HG03442 (cell line): Measurements from ENCODE around the gene ZC3H13.
A peak's percentile ranks its signal among the peaks of the same experiment; 100 is the strongest.

Experiments used
- ATAC-seq: cut with Tn5 transposase; IDR thresholded peaks from one replicate; pipeline ENCODE4 v1.9.1; 2021; ENCODE audit warnings: mild to moderate bottlenecking, moderate library complexity; ENCODE audit not compliant: unreplicated experiment

Gene ZC3H13, protein sequence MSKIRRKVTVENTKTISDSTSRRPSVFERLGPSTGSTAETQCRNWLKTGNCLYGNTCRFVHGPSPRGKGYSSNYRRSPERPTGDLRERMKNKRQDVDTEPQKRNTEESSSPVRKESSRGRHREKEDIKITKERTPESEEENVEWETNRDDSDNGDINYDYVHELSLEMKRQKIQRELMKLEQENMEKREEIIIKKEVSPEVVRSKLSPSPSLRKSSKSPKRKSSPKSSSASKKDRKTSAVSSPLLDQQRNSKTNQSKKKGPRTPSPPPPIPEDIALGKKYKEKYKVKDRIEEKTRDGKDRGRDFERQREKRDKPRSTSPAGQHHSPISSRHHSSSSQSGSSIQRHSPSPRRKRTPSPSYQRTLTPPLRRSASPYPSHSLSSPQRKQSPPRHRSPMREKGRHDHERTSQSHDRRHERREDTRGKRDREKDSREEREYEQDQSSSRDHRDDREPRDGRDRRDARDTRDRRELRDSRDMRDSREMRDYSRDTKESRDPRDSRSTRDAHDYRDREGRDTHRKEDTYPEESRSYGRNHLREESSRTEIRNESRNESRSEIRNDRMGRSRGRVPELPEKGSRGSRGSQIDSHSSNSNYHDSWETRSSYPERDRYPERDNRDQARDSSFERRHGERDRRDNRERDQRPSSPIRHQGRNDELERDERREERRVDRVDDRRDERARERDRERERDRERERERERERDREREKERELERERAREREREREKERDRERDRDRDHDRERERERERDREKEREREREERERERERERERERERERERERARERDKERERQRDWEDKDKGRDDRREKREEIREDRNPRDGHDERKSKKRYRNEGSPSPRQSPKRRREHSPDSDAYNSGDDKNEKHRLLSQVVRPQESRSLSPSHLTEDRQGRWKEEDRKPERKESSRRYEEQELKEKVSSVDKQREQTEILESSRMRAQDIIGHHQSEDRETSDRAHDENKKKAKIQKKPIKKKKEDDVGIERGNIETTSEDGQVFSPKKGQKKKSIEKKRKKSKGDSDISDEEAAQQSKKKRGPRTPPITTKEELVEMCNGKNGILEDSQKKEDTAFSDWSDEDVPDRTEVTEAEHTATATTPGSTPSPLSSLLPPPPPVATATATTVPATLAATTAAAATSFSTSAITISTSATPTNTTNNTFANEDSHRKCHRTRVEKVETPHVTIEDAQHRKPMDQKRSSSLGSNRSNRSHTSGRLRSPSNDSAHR (N-terminal part only)

DNA sequence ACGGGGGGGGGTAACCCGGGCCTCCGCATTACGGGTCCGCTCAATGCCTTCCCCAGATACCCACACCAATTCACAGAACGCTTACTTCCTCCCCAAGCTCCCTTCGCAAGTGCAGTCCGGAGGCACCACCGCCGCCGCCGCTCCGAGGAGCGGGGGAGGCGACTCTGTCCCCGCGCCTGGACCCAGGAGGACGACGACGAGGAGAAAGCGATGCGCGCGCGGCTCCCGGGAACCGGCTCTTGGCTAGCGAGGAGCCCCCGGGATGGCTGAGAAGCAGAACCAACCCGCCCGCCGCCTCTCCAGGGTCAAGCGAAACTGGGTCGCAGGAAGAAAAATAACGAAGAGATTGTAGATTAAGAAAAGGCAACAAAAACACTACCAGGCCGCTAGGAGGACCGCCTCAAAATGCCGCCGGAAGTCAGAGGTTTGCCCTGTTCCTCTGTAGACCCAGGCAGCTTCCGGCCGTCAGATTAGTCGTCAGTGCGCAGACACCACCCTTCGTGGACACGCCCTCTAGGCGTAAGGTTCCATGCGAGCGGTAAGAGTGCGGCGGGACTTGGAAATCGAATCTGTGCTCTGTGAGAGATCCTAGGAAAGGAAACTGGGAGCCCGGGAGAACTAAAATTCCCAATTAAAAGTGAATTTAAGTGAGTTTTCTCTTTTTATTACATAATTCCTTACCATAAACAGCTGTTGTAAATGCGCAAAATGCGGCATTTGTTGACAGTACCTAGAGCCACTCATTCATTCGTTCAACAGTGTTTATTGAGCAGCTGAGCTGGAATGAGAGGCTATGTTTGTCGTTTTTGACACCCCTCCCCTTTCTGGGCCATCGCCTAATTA is at the start of gene ZC3H13:
Gene ZC3H13 (minus strand): TSS at position 428 of the 843 bp plus-strand sequence. CDS start 7,239 bp downstream, outside the sequence.
- peak; percentile 99 for ATAC-seq

DNA sequence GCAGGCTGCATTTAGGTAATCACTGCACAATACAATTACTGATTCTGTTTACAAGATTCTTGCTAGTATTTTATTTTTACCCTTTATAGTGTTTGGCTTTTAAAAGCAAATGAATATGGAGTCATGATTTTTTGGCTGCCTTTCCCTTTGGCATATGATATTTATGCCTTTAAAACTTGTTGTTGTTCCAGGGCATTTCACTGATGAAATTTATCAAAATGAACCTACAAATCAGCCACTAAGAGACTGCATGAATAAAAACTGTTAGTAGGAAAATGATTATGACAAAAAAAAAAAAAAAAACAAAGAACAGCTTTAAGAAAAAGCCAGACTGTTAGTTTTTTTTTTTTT is 49.7 kb upstream of the ZC3H13 start:
- no peak for ATAC-seq

DNA sequence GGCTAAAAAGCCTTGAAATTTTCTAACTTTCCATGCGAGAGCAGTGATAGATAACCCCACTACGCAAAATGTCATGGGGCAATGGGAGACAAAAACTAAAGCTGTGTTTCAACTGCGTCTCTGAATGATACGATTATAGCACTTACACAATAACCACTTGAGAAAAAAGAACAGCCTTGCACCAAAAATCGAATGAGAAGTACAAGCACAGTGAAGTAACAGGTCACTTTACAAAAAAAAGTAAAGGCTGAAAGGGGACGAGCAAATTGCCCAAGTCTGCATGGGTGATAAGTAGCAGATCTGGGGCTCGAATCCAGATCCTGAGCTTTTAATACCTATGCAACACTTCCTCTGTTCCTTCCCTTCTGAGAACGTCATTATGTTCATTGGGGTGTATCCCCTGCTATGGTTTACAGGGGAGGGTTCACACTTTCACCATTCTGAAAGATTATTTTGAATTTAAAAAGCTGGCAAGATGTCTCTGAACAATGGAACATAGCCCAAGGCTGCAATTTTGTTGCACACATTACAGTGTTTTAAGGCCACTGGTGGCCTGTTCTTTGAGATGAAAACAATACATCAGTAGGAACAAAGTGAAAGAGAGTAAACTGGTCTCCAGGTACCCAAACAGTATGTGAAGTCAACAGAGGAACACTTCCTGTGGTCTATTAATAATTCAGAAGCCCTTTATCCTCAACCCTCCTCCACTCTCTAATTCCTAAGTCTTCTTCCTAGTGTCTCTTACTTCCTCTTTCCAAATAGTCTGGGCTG is 49.1 kb upstream of the ZC3H13 start:
- peak; percentile 41 for ATAC-seq

DNA sequence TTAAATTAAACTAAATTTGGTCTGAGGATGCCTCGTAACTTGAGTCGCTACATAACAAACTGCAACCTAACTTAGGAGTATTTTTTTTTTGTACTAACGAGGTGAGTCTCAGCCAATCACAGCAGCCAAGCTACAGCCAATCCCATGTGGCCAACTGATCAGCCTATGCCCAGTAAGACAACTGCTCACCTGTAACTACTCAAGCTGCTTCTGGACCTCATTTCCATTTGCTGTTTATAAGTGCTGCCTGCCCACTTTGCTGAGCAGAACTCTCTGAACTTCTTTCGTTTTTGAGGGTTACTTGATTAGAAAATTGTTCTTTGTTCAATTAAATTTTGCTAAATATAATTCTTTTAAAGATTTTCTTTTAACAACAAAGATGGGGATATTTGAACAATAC is 48.5 kb upstream of the ZC3H13 start:
- ATAC-seq: no peak

DNA sequence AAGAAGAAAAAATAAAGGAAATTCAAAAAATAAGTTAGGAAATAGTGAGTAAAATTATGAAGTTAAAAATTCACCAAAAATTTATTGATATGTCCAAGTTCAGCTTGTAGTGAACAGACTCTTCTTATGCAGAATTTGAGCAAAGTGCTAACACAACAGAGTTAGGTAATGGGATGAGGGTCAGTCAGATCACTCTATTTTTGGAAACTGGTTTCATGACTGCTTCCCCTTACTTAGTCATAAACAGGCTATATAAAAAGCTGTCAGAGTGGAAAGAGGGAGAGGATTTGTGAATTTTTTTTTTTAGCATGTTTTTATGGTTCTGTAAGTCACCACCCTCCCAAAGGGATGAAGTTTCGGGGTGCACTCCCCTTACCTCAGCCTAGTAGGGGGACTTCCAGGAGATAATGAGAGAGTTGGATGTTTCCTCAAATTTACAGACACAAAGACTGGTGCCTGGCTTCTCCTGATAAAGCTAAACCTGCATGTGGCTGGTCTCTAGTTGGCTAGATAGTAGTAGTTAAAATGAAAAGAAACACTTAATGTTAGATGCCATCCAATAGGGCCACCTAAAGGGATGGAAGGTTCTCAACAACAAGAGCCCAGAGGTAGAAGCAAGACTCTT is 47.8 kb upstream of the ZC3H13 start:
- ATAC-seq: peak; percentile 52

DNA sequence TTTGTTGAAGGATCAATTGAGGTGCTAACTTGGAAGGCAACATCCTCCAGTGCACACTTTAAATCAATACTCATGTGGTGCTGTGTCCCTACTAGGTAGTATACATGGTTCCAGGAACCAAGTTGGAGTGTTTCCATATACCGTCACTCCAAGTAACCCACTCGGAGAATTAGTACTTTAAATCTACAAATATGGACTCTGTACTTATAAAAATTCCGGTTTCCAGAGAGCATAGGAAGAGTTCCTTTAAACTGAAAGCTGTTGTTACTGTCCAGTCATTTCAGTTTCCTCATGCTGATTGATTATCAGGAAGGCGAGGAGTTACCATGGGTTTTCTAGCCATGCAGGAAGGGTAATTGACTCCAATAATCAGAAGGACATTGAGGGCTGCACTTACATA is 45.1 kb upstream of the ZC3H13 start:
- no peak for ATAC-seq

DNA sequence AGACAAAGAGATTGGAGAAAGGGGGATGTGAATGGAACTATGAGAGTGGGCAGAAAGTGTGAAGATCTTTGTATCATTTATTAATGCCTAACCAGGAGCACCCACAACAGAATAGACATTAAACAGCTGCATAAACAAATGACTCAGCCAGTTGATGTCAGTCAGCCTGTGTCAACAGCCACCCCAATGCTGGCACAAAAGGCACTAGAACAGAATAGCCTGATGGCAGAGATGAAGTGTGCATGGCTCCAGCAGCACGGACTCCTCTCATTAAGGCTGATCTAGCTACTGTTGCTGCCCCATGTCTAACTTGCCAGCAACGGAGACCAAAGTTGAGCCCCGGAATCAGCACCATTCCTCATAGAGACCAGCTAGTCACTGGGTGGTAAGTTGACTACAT is 44.5 kb upstream of the ZC3H13 start:
- ATAC-seq: no peak

DNA sequence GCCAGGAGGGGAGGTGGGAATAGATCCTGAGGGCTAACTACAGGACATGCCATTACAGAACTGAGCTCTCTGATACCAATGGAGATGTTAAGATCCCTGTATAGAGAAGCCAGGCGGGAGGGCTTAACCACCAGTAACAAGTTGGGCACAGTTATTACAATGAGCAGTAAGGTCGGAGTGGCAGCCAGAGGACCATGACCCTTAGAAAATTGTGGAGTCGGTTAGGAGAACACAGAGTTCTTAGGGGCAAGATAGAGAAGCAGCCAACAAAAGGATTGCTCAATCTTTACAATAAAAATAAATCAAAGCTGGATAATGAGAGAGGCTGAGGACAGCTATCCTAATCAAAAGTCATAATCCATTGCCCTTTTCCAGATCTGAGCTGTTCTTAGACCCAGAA is 41.9 kb upstream of the ZC3H13 start:
- ATAC-seq: no peak

DNA sequence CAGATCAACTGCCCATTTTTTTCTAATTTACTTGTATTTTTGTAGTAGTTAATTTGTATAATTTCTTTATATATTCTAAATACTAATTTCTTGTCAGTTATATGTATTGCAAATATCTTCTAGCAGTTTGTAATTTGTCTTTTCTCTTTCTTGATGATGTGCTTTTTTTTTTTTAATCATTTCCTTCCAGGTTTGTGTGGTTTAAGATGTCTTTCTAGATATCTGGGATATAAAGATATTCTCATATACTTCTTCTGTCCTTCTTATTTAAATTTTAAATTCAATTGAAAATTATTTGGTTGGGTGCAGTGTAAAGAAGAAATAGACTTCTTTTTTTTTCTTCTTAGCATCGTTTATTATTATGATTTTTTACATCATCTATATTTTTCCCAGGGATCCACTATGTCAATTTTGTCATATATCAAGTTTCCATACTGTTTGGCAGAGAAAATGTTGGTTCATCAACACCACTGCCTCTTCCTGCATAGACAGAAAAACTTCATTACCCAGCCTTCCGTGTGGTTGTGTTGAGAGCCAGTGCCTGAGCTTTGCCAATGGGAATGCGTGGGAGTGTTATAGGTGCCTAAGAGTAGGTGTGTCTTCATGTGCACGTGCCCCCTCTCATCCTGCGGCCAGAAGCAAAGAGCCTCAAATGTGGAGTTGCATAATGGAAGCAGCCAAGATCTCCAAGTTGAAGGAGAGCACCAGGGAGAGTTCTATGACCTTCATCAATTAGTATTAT is 36.4 kb upstream of the ZC3H13 start:
- no peak for ATAC-seq

DNA sequence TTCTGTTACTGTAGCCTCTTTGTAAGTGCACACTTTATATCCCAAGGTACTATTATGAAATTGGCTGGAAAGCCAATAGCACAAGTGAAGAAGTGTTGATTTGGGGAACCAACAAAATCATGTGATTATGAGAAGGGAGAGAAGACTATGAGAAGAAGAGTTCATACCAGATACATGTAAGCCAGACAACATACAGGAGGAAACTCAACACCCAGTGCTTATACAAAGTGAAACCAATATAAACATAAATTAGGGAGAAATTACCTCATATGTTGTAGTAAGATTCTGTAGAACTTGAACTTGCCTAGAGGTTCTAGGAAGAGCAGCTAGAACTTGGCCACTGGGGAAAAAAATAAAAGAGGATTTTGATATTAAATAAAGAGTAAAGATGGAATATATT is 34.9 kb upstream of the ZC3H13 start:
- ATAC-seq: no peak

DNA sequence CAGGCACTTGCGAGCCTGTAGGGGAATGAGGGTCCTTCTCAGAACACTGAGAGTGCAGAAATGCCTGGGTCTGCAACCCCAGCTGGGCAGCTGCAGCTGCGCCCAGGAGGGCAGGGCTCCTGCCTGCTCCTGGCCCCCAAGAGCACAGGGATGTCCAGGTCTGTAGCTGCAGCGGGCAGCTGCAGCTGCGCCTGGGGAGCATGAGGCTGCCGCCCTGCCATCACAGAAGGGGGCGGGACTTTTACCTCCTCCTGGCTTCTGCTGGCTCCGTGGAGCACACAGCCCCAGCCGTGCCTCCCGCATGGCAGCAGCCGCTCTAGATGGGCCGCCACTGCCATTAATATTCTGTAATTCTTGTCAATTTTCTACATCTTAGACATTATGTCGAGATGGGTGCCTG is 34.4 kb upstream of the ZC3H13 start:
- ATAC-seq: no peak

DNA sequence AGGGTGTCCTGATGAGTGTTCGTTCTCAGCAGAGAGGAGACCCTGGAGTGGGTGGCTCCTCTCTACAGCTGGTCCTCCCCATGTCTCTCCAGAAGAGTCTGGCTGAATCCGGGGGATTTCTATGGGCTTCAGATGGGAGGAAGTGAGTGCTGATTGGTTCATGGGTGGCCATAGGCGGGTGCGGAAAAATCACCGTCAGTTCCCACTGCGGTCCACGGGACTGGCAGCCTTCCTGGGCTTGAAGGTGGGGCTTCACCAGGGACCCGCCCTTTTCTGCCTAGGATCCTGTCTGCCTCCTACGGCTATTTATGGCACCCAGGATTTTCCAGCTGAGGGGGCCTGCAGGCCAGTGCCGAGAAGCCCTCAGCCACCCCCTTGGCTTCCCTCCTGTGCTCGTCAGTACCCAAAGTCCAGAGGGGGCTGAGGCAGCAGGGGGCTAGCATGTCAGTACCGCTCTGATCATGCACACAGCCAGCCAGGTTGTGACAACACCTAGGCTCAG is 33.9 kb upstream of the ZC3H13 start:
- no peak for ATAC-seq

DNA sequence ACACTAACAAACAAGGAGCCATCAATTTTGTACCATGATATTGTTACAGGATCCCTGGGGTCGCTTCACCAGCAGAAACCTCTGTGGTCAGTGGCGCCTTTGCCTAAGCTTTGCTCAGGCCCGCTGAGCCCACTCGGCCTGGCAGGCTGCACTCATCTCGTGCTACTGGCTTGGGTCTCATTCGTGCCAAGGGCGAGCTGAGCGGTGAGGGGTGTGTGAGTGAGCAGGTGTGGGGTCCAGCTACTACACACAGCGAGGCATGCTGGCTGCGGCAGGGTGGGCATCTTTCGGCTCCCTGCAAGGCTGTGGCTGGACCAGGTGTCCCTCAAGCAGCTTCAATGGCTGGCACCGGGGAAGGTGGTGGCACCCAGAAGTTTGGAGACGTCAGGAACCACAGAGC is 33.2 kb upstream of the ZC3H13 start:
- no peak for ATAC-seq

DNA sequence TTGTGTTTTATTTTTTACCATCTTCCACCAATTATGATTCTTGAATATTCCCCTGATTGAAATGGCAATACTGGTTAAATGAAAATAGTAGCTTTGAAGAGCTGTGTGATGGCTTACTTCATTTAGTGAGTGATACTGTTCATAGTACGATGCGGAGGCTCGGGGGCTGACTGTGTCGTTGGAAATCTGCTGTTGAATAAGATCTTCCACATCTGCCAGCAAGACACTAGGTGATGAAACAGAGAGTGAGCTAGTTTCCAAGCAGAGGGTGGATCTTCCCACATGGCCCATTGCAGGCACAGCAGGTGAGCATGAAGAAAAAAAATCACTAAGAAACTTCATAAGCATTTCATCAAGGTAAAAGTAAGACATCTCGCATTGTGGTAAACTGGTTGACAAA is 29.8 kb upstream of the ZC3H13 start:
- ATAC-seq: no peak

DNA sequence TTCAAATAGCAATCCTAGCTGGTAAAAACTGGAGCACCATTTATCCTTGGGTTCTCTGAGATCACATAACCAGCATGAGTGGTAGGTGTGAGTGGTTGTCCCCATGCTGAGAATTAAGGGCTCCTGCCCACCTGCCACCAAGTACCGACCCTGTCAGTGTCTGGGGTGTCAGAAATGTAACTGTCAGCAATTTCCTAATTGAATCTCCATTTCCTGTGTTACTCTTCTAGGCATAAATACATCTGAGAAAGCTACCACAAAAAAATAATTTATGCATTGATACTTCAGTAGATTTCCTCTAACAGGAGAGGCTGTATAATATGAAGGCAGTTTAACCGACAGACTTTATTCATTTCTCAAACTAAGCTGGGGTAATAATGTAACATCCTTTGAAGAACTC is 27.2 kb upstream of the ZC3H13 start:
- ATAC-seq: no peak

DNA sequence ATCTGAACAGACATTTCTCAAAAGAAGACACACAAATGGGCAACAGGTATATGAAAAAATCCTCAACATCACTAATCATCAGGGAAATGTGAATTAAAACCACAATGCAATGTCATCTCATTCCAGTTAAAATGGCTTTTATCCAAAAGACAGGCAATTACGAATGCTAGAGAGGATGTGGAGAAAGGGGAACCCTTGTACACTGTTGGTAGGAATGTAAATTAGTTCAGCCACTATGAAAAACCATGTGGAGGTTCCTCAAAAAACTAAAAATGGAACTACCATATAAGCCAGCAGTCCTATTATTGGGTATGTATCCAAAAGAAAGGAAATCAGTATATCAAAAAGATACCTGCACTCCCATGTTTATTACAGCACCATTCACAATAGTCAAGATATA is 24.7 kb upstream of the ZC3H13 start:
- no peak for ATAC-seq

DNA sequence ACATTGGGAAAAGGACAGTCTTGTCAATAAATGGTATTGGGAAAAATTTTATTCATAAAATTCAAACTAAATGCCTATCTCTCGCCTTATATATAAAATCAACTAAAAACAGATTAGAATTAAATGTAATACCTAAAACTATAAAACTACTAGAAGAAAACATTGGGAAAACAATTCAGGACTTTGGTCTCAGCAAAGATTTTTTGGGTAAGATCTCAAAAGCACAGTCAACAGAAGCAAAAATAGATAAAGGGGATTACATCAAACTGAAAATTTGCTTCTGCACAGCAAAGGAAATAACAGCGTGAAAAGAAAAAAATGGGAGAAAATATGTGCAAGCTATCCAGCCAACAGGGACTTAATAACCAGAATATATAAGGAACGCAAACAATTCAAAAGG is 24.3 kb upstream of the ZC3H13 start:
- ATAC-seq: no peak

DNA sequence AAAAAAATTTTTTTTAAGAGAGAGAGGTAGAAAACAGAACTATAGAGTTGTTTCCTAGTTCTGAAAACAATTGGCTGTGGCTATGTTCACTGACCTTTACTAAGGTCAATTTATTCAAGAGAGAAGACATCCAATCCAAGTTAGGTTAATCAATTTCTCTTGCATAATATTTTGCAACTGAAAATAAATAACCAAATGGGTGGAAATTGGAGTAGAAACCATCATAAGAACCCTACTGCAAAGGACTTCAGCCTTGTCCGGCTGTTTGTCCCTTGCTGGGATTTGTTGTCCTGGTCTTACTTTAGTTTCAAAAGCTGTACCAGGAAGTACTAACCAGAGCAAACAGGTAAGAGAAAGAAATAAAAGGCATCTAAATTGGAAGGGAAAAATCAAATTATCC is 23.3 kb upstream of the ZC3H13 start:
- no peak for ATAC-seq
